ENCODE data around the gene FURIN.
A peak's percentile ranks its signal among the peaks of the same experiment; 100 is the strongest.
"Not testable (repeated sequence)": the region's sequence is repeated elsewhere in the genome, so short reads cannot be mapped to it uniquely, and the experiment has no call there.

The FURIN gene

DNA sequence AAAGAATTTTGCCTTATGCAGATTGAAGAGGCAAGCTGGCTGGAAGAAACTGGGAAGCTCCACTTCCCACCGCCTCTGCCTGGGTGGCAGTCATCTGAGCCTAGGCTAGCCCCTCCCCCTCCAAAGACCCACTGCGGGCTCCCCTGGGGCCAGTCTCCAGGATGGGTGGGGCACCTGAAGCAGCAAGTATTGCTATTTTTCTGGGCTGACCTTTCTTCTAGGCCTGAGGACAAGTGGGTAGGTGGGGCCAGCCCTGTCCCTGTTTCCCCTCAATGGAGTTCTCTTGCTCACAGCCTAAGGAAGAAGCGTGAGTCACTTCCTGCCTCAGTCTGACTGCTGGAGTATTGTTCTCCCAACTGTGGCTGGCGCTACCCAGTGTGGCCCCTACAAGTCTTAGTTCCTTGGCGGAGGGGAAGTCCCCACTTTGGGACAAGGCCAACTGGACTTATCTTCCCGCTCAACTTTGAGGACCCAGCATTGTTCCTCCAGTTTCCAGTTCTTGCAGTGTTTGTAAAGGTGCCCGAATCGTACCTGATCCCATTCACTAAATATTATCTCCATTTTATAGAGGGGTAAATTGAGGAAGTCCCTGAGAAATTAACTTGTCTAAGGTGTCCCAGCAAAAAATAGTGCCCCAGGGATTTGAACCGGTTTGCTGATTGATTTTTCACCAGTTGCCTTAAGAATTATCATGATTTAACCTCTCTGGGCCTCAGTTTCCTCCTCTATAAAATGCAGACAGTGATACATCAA is 1.4 kb downstream of the FURIN start:
- H3K27ac Mint-ChIP-seq, result peak overlapping the region; percentile 96
- peaks cover 64% of the 10 kb centered on the region for H3K4me1 Mint-ChIP-seq
- CTCF ChIA-PET, result interaction anchor here (1.1 to 2.7 kb wide), 3 partner anchors 16 to 36 kb away, joined by 4 to 10 read pairs (median 4); no protein-coding TSS in a partner anchor
- H3K36me3 Mint-ChIP-seq, result peaks cover 15% of the 10 kb centered on the region
- H3K9me3 Mint-ChIP-seq, result no peaks in the 10 kb centered on the region
- H3K4me3 Mint-ChIP-seq, result peak overlapping the region; percentile 89
- peak; percentile 57 for DNase-seq
- no peaks in the 10 kb centered on the region for H3K27me3 Mint-ChIP-seq

DNA sequence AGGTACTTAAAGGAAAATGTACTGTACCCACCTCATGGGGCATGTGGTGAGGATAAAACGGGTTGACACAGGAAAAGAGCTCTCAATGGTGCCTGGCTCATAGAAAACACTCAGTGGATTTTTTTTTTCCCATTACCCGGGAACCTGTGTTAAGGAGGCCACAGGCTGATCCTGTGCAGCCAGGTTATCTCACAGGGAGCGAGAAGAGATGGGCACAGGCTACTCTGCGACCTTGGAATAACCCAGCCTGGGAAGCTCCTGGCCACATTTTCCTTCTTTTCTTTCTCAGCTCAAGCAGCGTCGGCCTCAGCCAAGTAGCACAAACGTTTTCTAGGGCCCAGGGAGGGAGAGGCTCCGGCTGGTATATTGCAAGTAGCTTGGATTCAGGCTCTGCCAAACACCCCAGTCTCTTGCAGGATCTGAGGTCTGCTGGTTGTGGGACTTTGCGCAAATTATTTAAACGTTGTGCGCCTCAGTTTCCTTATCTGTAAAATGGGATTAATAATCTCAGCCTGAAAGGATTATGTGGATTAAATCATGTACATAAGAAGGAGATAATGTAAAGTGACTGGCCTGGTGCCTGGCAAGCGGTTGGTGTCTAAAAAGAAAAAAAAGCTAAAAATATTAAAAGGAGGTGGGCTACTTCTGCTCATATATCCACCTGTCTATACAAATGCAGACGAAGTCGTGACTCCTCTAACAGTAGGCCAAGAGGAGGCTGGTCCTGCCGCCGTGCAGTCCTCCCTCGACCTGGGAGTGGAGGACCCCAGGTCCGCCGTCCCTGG is 2.2 kb downstream of the FURIN start:
- Mint-ChIP-seq H3K9me3 (no peaks in the 10 kb centered on the region), H3K36me3 (peaks cover 15% of the 10 kb centered on the region), H3K27me3 (no peaks in the 10 kb centered on the region), H3K4me3 (peak overlapping the region; percentile 89), H3K4me1 (peaks cover 70% of the 10 kb centered on the region), H3K27ac (peak overlapping the region; percentile 96)
- CTCF ChIA-PET, result interaction anchor here (1.5 to 2.7 kb wide), 2 partner anchors 15 to 33 kb away, joined by 4 to 10 read pairs; no protein-coding TSS in a partner anchor
- peak; percentile 41 for DNase-seq

DNA sequence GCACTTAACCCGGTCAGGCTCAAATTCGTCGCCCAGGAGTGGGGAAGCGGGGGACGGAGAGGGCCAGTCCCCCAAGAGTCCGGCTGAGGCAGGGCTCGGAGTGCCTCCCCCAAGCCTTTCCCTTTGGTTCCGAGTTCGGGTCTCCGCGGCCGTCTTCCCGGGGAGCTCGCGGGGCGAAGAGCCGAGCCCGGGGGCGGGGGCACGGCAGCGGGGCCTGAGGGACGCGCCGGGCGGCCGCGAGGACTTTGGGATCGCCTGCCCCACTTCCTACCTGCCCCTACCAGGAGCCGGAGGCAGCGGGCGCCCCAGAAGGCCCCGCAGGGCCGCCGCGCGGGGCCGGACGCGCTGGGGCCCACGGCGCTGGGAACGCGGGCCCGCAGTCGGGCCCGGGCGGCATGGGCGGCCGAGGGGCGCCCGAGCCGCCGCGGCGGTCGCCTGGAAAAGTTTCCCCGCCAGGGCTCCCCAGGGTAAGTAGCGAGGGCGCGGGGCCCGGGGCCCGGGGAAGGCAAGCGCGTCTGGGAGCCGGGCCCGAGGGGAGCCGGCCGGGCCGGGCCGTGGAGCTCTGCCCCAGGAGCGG is 2.8 kb downstream of the FURIN start:
- Mint-ChIP-seq H3K4me1 (peaks cover 73% of the 10 kb centered on the region), H3K4me3 (peak overlapping the region; percentile 89)
- DNase-seq, result peak; percentile 53

DNA sequence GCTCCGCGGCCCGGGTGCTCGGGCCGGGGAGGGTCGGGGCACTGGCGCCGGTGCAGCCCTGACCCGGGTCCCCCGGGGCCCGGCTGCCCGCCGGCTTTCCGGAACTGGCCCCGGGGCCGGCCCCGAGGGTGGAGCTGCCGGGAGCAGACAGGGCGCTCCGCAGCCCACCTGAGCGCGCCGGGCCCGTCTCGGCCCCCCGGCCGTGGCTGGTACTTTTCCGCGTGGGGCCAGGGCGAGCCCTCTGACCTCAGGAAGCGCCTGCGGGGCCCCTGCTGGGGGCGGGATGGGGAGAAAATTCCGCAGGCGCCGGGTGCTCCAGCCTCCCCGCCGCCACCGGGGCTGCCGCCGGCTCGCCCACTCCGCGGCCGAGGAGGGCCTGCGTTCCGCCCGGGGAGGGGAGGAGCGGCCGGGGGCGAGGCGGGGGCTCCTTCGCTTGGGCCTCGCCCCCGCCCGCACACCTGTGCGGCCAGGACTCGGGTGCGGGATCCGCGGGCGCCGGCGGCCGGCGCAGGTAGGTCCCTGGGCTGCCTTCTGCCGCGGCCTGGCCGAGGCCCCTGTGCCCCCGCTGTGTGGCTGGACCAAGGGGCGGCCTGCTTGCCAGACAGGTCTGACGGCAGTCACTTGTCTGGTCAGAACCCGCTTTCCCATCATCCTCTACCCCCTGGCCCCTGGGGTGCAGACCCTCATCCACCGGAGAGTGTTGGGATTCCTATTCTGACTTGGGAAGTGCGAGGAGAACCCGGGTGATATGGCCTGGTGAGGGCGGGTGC is 3.5 kb downstream of the FURIN start:
- Mint-ChIP-seq H3K4me3 (peak overlapping the region; percentile 90), H3K9me3 (no peaks in the 10 kb centered on the region), H3K27me3 (no peaks in the 10 kb centered on the region), H3K4me1 (peaks cover 76% of the 10 kb centered on the region), H3K36me3 (peaks cover 27% of the 10 kb centered on the region), H3K27ac (peak overlapping the region; percentile 95)
- CTCF ChIA-PET, result interaction anchor here (2.7 kb wide), 1 partner anchor 14 kb away, joined by 10 read pairs; no protein-coding TSS in a partner anchor
- peak; percentile 50 for DNase-seq

More for the DNA sequence above, 2.8 kb downstream of the FURIN start:
- H3K36me3 Mint-ChIP-seq, result peaks cover 20% of the 10 kb centered on the region
- peak overlapping the region; percentile 96 for H3K27ac Mint-ChIP-seq
- no peaks in the 10 kb centered on the region for H3K27me3 Mint-ChIP-seq
- CTCF ChIA-PET, result interaction anchor here (1.5 to 2.7 kb wide), 2 partner anchors 15 to 34 kb away, joined by 4 to 10 read pairs; no protein-coding TSS in a partner anchor
- no peaks in the 10 kb centered on the region for H3K9me3 Mint-ChIP-seq

DNA sequence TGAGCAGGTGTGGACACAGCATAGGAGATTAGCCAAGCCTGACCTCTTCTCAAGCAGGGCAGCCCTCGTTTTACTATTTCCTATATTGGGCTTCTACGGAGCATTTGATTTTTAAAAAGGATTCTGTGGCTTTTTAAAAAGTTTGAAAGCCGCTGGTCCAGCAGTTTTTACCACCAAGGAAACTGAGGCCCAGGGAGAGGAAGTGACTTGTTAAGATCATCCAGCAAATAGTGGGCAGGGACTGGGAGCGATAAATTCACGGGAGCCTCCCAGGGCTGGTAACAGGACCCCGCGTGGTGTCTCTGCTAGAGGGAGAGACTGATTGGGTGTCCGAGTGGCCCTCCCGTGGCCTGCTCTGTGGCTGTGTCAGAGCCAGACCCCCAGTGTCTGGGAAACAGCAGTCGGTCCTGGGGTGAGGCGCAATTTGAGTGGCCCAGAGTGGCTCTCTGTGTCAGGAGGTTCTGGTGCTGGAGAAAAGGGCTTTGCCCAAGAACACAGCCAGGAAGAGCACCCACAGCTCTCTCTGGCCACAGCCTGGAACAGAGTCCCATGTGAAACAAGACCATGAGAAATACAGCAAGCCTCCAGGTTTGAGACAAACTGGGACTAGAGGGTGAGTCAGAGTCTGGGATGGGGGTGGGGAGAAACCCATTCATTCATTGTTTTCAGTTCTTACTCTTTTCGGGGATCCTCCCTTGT is 4.2 kb downstream of the FURIN start:
- H3K4me3 Mint-ChIP-seq, result peak overlapping the region; percentile 90
- H3K27ac Mint-ChIP-seq, result peak overlapping the region; percentile 95
- CTCF ChIA-PET, result interaction anchor here (1.9 kb wide), 1 partner anchor 65 kb away, joined by 6 read pairs; no protein-coding TSS in a partner anchor
- H3K27me3 Mint-ChIP-seq, result no peaks in the 10 kb centered on the region
- peaks cover 78% of the 10 kb centered on the region for H3K4me1 Mint-ChIP-seq
- H3K36me3 Mint-ChIP-seq, result peaks cover 34% of the 10 kb centered on the region
- peak; percentile 43 for DNase-seq
- H3K9me3 Mint-ChIP-seq, result no peaks in the 10 kb centered on the region

DNA sequence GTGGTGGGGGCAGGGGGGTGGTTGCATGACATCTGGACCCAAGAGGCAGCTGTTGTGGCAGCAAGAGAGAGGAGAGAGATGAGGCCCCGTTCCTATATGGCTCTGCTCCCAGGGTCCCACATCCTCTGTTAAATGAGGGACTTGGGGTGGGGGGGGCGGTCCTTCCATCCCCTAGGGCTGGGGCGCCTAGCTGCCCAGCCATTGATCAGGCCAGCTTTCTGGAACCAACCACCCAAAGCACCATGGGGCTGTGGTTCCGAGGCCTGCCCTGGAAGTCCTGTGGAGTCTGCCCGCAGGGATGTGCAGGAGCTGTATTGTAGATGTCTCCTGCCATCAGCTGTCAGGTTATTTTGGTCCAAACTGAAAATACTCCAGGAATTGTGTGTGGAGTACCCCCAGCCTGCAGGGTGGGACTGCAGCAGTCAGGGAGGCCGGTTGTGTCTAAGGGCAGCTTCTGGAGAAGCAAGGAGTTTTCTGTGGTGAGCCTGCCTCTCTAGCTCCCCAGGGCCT is 5.2 kb downstream of the FURIN start:
- no peak for DNase-seq
- Mint-ChIP-seq H3K27me3 (no peaks in the 10 kb centered on the region), H3K4me3 (peak overlapping the region; percentile 90), H3K36me3 (peaks cover 43% of the 10 kb centered on the region), H3K9me3 (no peaks in the 10 kb centered on the region), H3K4me1 (peaks cover 76% of the 10 kb centered on the region), H3K27ac (peak overlapping the region; percentile 95)
- CTCF ChIA-PET, result interaction anchor here (1.5 to 1.9 kb wide), 2 partner anchors 12 to 66 kb away, joined by 6 read pairs; partner anchors contain the start of gene FES

DNA sequence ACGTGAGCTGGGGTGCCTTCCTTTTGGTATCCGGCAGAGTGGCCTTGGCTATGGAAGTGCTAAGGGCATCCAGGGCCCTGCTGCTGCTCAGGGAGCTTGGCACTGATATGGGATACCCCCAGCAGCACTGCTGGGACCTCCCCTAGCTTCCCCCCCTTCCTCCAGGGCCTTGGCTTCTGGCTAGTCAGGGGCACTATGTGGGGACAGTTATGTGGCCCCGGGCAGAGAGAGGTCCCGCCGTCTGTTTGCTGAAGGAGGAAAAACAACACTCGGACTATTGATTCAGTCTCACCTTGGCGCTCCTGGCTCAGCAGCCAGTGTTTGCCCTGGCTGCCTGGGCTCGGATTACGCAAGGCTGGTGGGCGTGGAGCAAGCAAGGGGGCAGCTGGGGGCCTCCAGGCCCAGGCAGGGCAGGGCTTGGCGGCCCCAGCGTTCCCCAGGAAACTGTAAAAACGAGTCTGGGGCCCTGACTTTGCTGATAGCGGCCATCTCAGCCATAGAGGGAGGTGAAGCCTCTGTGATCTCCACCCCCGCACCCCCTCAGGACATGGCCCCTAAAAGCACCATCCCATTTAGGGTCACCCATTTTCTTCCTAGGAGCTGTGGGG is 5.7 kb downstream of the FURIN start:
- peaks cover 71% of the 10 kb centered on the region for H3K4me1 Mint-ChIP-seq
- no peaks in the 10 kb centered on the region for H3K9me3 Mint-ChIP-seq
- H3K27ac Mint-ChIP-seq, result peak overlapping the region; percentile 69
- peaks cover 48% of the 10 kb centered on the region for H3K36me3 Mint-ChIP-seq
- DNase-seq, result no peak
- H3K4me3 Mint-ChIP-seq, result peak overlapping the region; percentile 90
- H3K27me3 Mint-ChIP-seq, result no peaks in the 10 kb centered on the region
- CTCF ChIA-PET, result interaction anchor here (1.5 to 1.9 kb wide), 2 partner anchors 11 to 67 kb away, joined by 6 read pairs; partner anchors contain the start of gene FES

DNA sequence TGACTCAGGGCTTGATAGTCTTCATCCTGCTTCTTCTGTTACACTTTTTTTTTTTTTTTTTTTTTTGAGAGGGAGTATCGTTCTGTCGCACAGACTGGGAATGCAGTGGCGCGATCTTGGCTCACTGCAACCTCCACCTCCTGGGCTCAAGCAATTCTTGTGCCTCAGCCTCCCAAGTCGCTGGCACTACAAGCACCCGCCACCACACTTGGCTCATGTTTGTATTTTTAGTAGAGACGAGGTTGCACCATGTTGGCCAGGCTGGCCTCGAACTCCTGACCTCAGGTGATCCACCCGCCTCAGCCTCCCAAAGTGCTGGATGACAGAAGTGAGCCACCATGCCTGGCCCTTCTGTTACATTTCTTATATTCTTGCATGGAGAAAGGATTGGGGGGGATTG is 6.6 kb downstream of the FURIN start:
- not testable (repeated sequence) for H3K9me3 Mint-ChIP-seq, H3K27me3 Mint-ChIP-seq, H3K27ac Mint-ChIP-seq, H3K4me3 Mint-ChIP-seq, DNase-seq
- CTCF ChIA-PET, result interaction anchor here (1.5 to 1.9 kb wide), 2 partner anchors 10 to 67 kb away, joined by 6 read pairs; partner anchors contain the start of gene FES
- peaks cover 55% of the 10 kb centered on the region for H3K36me3 Mint-ChIP-seq
- peaks cover 62% of the 10 kb centered on the region for H3K4me1 Mint-ChIP-seq

DNA sequence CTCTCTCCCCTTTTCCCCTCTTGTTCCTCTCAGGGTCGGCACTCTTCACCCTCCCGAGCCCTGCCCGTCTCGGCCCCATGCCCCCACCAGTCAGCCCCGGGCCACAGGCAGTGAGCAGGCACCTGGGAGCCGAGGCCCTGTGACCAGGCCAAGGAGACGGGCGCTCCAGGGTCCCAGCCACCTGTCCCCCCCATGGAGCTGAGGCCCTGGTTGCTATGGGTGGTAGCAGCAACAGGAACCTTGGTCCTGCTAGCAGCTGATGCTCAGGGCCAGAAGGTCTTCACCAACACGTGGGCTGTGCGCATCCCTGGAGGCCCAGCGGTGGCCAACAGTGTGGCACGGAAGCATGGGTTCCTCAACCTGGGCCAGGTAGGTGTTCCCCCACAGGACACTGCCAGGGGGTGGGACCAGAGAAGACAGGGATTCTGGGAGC is 7.2 kb downstream of the FURIN start:
- peaks cover 56% of the 10 kb centered on the region for H3K4me1 Mint-ChIP-seq
- H3K4me3 Mint-ChIP-seq, result no peak overlapping the region
- H3K27ac Mint-ChIP-seq, result no peak overlapping the region
- no peaks in the 10 kb centered on the region for H3K9me3 Mint-ChIP-seq
- H3K36me3 Mint-ChIP-seq, result peaks cover 57% of the 10 kb centered on the region
- no peak for DNase-seq
- CTCF ChIA-PET, result interaction anchor here (0.6 to 1.4 kb wide), 2 partner anchors 9 to 217 kb away, joined by 4 read pairs; no protein-coding TSS in a partner anchor
- H3K27me3 Mint-ChIP-seq, result no peaks in the 10 kb centered on the region

DNA sequence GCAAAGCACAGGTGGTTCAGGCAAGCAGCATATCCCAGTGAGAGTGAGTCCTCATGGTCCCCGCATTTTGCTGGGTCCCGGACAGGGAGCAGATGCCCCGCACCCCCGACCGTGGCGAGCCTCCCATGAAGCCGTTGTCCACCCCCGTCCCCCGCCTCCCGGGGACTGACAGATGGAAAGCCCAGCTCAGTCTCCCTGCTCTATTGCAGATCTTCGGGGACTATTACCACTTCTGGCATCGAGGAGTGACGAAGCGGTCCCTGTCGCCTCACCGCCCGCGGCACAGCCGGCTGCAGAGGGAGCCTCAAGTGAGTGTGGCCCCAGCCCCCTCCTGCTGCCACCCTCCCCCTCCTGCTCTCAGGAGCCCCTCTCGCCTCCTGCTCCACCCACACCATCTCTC is 7.7 kb downstream of the FURIN start:
- DNase-seq, result no peak
- peaks cover 54% of the 10 kb centered on the region for H3K36me3 Mint-ChIP-seq
- CTCF ChIA-PET, result interaction anchor here (0.6 to 1.4 kb wide), 2 partner anchors 9 to 218 kb away, joined by 4 read pairs; no protein-coding TSS in a partner anchor
- no peaks in the 10 kb centered on the region for H3K27me3 Mint-ChIP-seq
- H3K27ac Mint-ChIP-seq, result no peak overlapping the region
- no peaks in the 10 kb centered on the region for H3K9me3 Mint-ChIP-seq
- peaks cover 53% of the 10 kb centered on the region for H3K4me1 Mint-ChIP-seq
- H3K4me3 Mint-ChIP-seq, result no peak overlapping the region

DNA sequence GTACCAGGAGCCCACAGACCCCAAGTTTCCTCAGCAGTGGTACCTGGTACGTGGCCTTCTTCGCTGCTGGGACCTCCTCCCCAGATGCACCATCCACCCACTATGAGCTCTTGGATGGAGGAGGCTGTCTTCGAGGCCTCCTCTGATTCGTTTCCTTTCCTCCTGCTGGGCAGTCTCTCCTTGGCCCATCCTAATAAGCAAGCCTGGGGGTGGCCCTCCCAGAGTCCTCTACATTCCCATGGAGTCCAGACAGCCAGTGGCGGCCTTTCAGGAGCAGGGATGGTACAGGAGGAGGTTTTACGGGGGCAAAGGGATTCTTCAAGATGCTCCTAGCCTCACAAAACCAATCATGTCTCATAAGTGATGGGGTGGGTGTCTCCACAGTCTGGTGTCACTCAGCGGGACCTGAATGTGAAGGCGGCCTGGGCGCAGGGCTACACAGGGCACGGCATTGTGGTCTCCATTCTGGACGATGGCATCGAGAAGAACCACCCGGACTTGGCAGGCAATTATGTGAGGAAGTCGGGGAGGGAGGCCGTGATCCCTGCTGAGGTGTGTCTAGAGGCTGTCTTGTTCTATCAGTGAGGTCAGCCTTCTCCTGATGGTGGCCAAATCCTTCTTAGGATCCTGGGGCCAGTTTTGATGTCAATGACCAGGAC is 8.3 kb downstream of the FURIN start:
- peaks cover 53% of the 10 kb centered on the region for H3K4me1 Mint-ChIP-seq
- no peaks in the 10 kb centered on the region for H3K9me3 Mint-ChIP-seq
- DNase-seq, result no peak
- CTCF ChIA-PET, result interaction anchor here (1.4 kb wide), 1 partner anchor 8 kb away, joined by 4 read pairs; no protein-coding TSS in a partner anchor
- no peak overlapping the region for H3K27ac Mint-ChIP-seq
- no peak overlapping the region for H3K4me3 Mint-ChIP-seq
- peaks cover 54% of the 10 kb centered on the region for H3K36me3 Mint-ChIP-seq
- no peaks in the 10 kb centered on the region for H3K27me3 Mint-ChIP-seq

DNA sequence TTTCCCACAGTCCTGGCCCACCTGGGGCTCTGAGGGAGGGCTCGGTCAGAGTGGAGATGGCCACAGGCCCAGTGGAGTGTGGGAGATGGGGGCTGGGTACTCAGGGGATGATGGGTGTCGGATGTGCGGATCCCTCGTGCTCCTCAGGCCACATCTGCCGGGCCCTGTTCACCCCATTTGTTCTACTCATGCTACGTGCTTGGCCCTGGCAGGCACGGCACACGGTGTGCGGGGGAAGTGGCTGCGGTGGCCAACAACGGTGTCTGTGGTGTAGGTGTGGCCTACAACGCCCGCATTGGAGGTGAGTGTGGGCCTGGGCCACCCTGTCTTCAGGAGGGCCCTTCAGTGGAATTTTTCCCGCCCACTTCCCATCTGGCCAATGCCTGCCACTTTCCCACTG is 8.9 kb downstream of the FURIN start:
- H3K36me3 Mint-ChIP-seq, result peaks cover 53% of the 10 kb centered on the region
- no peaks in the 10 kb centered on the region for H3K27me3 Mint-ChIP-seq

More for the DNA sequence above, 8.9 kb downstream of the FURIN start:
- Mint-ChIP-seq H3K9me3 (no peaks in the 10 kb centered on the region), H3K27ac (peak overlapping the region; percentile 55), H3K4me1 (peaks cover 51% of the 10 kb centered on the region), H3K4me3 (no peak overlapping the region)
- CTCF ChIA-PET, result no interaction called here
- DNase-seq, result no peak

Measured in activated naive CD4-positive, alpha-beta T cell treated with anti-CD3 and anti-CD28 coated beads, Interleukin-2, amount 10 ng/mL, durations not matched to agents 7 days and 5 days (primary cell).